KMS-11 (cell line): ENCODE data around the gene CAMK1G.

Experiments used
- H2AFZ ChIP-seq: fragments of 200-600 bp; sonication (generic); 2 replicates; pipeline ENCODE4 v1.6.1; 2016; ENCODE audit warnings: antibody characterized with exemption, mixed run types, low read depth
- H3K27ac ChIP-seq: fragments of 200-600 bp; sonication (generic); 2 replicates; pipeline ENCODE4 v1.6.1; 2016; ENCODE audit warnings: mild to moderate bottlenecking, mixed run types
- H3K27me3 ChIP-seq: fragments of 200-600 bp; sonication (generic); 2 replicates; pipeline ENCODE4 v1.6.1; 2017; ENCODE audit warnings: mild to moderate bottlenecking, low read depth, mixed run types, moderate library complexity; ENCODE audit not compliant: insufficient read depth
- H3K36me3 ChIP-seq: fragments of 200-600 bp; sonication (generic); 2 replicates; pipeline ENCODE4 v1.6.1; 2017; ENCODE audit warnings: mild to moderate bottlenecking, mixed run types; ENCODE audit not compliant: insufficient read depth
- H3K4me1 ChIP-seq: fragments of 200-600 bp; sonication (generic); 2 replicates; pipeline ENCODE4 v1.6.1; 2016; ENCODE audit warnings: mild to moderate bottlenecking, low read depth, mixed run types; ENCODE audit not compliant: poor library complexity, severe bottlenecking
- H3K4me2 ChIP-seq: fragments of 200-600 bp; sonication (generic); 2 replicates; pipeline ENCODE4 v1.7.0; 2016; ENCODE audit warnings: mild to moderate bottlenecking, mixed run types
- H3K4me3 ChIP-seq: fragments of 200-600 bp; sonication (generic); IDR thresholded peaks from 2 replicates; pipeline ENCODE4 v1.6.1; 2017; ENCODE audit warnings: low read depth, low read length, mixed read lengths; ENCODE audit not compliant: insufficient read depth
- H3K79me2 ChIP-seq: fragments of 200-600 bp; sonication (generic); 2 replicates; pipeline ENCODE4 v1.6.1; 2016; ENCODE audit warnings: low read depth, mixed run types; ENCODE audit not compliant: insufficient read depth
- H3K9ac ChIP-seq: fragments of 200-600 bp; sonication (generic); 2 replicates; pipeline ENCODE4 v1.6.1; 2016; ENCODE audit warnings: mild to moderate bottlenecking, mixed run types
- H4K20me1 ChIP-seq: fragments of 200-600 bp; sonication (generic); 2 replicates; pipeline ENCODE4 v1.6.1; 2016; ENCODE audit warnings: mild to moderate bottlenecking, mixed run types; ENCODE audit not compliant: insufficient read depth
- CTCF ChIP-seq: fragments of 200-600 bp; sonication (generic); conservative IDR thresholded peaks from 2 replicates; pipeline ENCODE4 v1.6.1; 2017; ENCODE audit warnings: low read depth, mild to moderate bottlenecking, antibody characterized with exemption, low read length, moderate library complexity, mixed read lengths

The CAMK1G gene

GRCh38 chr1:209595028-209595427 is 11.5 kb downstream of the CAMK1G start:
- Histone ChIP-seq H3K27ac (no peak overlapping the region), H2AFZ (no peak overlapping the region), H3K9ac (no peak overlapping the region), H3K79me2 (no peaks in the 10 kb centered on the region), H3K27me3 (no peaks in the 10 kb centered on the region), H3K4me3 (no peak overlapping the region), H3K36me3 (no peaks in the 10 kb centered on the region), H3K4me2 (no peak overlapping the region), H4K20me1 (no peaks in the 10 kb centered on the region), H3K4me1 (no peaks in the 10 kb centered on the region)
- no peak for TF ChIP-seq CTCF

GRCh38 chr1:209595599-209596285 is 12.2 kb downstream of the CAMK1G start:
- Histone ChIP-seq H3K9ac (no peak overlapping the region), H4K20me1 (no peaks in the 10 kb centered on the region), H3K4me1 (no peaks in the 10 kb centered on the region), H3K4me3 (no peak overlapping the region), H2AFZ (no peak overlapping the region), H3K4me2 (no peak overlapping the region), H3K79me2 (no peaks in the 10 kb centered on the region), H3K27ac (no peak overlapping the region), H3K36me3 (no peaks in the 10 kb centered on the region), H3K27me3 (no peaks in the 10 kb centered on the region)
- TF ChIP-seq CTCF = no peak

- no peak for TF ChIP-seq CTCF
- H3K27me3 ChIP-seq = no peaks in the 10 kb centered on the region
Observed at GRCh38 chr1:209597499-209597898, 14.0 kb downstream of the CAMK1G start.

GRCh38 chr1:209598227-209598626 is 14.7 kb downstream of the CAMK1G start:
- Histone ChIP-seq H3K36me3 (no peaks in the 10 kb centered on the region), H3K4me2 (no peak overlapping the region), H3K27ac (no peak overlapping the region), H3K27me3 (no peaks in the 10 kb centered on the region), H3K9ac (no peak overlapping the region), H3K79me2 (no peaks in the 10 kb centered on the region), H3K4me3 (no peak overlapping the region), H3K4me1 (no peaks in the 10 kb centered on the region), H2AFZ (no peak overlapping the region), H4K20me1 (no peaks in the 10 kb centered on the region)
- no peak for TF ChIP-seq CTCF

More at GRCh38 chr1:209597499-209597898, 14.0 kb downstream of the CAMK1G start:
- Histone ChIP-seq H3K4me1 (no peaks in the 10 kb centered on the region), H3K36me3 (no peaks in the 10 kb centered on the region), H3K27ac (no peak overlapping the region), H3K9ac (no peak overlapping the region), H2AFZ (no peak overlapping the region), H4K20me1 (no peaks in the 10 kb centered on the region), H3K4me2 (no peak overlapping the region), H3K4me3 (no peak overlapping the region), H3K79me2 (no peaks in the 10 kb centered on the region)
